Activated T-helper 17 cell treated with anti-CD3 and anti-CD28 coated beads, Interleukin-2, amount 50 U/mL, for 72 hours (primary cell): ENCODE results near the gene MMP3. TPM values are rescaled to one million over a fixed set of nuclear protein-coding genes. Genes with fewer than 3 reads are reported as not detected.

ENCODE experiments used
- ATAC-seq: fragments of 150-1000 bp; cut with Tn5 transposase; replicated peaks from 2 replicates; pipeline ENCODE4 v1.10.0; 2021; ENCODE audit warnings: mild to moderate bottlenecking, moderate library complexity
- H3K27ac Mint-ChIP-seq: one replicate; pipeline ENCODE4 v1.8.0; 2022; ENCODE audit warnings: mixed read lengths
- H3K27me3 Mint-ChIP-seq: one replicate; pipeline ENCODE4 v1.8.0; 2022; ENCODE audit warnings: mixed read lengths
- H3K36me3 Mint-ChIP-seq: one replicate; pipeline ENCODE4 v1.8.0; 2022; ENCODE audit warnings: low read depth, mild to moderate bottlenecking, mixed read lengths
- H3K4me1 Mint-ChIP-seq: one replicate; pipeline ENCODE4 v1.8.0; 2022; ENCODE audit warnings: mixed read lengths
- H3K4me3 Mint-ChIP-seq: one replicate; pipeline ENCODE4 v1.8.0; 2022; ENCODE audit warnings: mild to moderate bottlenecking, mixed read lengths
- H3K9me3 Mint-ChIP-seq: one replicate; pipeline ENCODE4 v1.8.0; 2022; ENCODE audit warnings: mixed read lengths
- total RNA-seq, 2 donors: library from RNA; stranded (reverse); gene quantifications; one replicate each; pipeline ENCODE4 v1.2.3, GENCODE V29; 2022

MMP3 gene
- total RNA-seq, 2 donors from 2014 or later = not detected

DNA sequence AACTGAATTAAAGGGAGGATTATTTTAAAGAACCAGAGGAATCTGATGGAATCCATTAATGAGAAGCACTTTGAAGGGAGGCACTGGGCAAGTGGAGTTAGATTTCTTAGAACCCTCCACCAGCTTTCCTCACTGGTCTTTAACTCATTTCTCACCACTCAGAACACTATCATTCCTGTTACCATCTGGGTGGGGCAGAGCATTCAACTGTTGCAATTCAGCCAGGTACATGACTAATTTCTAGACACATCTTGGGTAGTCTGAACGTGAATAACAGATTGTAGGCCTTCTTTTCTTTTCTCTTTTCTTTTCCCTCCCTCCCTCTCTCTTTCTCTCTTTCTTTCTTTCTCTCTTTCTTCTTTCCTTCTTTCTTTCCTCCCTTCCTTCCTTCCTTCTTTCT lies 29.9 kb downstream of the MMP3 start:
- H3K27me3 Mint-ChIP-seq = peaks cover 3% of the 10 kb centered on the region

DNA sequence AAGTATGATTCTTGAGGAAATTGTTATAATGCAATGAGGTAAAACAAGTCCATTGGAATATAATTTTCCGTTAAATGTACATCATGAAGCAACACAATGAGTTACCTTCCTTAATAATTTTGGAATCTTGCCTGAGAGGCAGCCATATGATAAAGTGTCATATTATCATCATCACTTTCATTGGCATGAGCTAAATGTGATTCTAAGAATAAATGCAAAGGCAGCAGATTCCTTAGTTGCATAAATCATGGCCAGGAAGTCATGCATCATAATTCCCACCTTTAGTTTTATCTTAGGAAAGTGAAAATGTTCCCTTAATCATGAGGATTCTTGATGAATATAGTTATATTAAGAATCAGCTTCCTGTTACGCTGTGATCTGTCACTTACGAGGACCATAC lies 31.2 kb downstream of the MMP3 start:
- no peak overlapping the region for H3K27ac Mint-ChIP-seq
- no peaks in the 10 kb centered on the region for H3K36me3 Mint-ChIP-seq
- peaks cover 5% of the 10 kb centered on the region for H3K9me3 Mint-ChIP-seq
- no peak overlapping the region for H3K4me3 Mint-ChIP-seq
- ATAC-seq = no peak
- H3K27me3 Mint-ChIP-seq = peaks cover 6% of the 10 kb centered on the region
- H3K4me1 Mint-ChIP-seq = no peaks in the 10 kb centered on the region

More for the DNA sequence above, 29.9 kb downstream of the MMP3 start:
- no peak for ATAC-seq
- peaks cover 5% of the 10 kb centered on the region for H3K9me3 Mint-ChIP-seq
- H3K4me1 Mint-ChIP-seq = no peaks in the 10 kb centered on the region
- H3K36me3 Mint-ChIP-seq = no peaks in the 10 kb centered on the region
- no peak overlapping the region for H3K27ac Mint-ChIP-seq
- no peak overlapping the region for H3K4me3 Mint-ChIP-seq

- Mint-ChIP-seq H3K27me3 (peaks cover 6% of the 10 kb centered on the region), H3K36me3 (no peaks in the 10 kb centered on the region), H3K9me3 (no peaks in the 10 kb centered on the region), H3K4me1 (no peaks in the 10 kb centered on the region), H3K4me3 (no peak overlapping the region), H3K27ac (no peak overlapping the region)
- no peak for ATAC-seq
These were observed 32.3 kb downstream of the MMP3 start for GRCh38 chr11:102810950-102811660.

DNA sequence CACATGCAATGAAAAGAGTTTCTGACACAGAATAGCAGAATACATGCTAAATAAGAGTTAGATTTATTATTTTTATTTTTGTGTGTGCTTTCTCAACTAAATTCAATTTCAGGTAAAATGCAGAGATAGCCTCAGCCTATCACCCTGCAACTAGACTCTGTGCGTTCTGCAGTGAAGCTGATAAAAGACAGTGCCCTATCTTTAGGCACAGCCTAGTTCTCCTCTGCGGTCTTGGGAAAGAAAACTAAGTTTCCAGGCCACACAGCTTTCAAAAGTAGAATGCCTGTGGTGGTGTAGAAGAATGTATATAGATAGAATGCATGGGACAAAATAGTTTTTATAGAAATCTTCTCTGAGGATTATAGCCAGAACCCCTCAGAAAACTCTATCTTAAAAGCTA lies 33.4 kb downstream of the MMP3 start:
- H3K27me3 Mint-ChIP-seq = peaks cover 6% of the 10 kb centered on the region

DNA sequence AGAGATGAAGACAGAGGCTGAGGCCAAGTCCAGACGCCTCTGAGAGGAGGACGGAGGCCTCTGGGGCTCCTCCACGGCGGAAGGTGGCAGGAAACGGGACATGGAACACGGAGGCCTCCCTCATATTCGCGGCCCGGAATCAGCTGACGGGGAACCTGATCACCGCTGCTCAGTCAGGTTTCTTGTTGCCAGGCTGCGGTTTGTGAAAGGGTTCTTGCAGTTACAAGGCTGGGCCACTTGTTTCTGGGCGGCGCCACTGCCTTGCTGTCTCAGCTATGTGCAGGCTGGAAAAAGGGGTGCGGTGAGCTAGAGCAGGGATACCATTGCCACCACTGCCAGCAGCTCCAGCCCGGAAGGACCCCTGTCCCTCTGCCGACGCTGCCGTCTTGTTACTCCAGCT lies 35.5 kb downstream of the MMP3 start:
- H3K27me3 Mint-ChIP-seq = peaks cover 17% of the 10 kb centered on the region
- no peak overlapping the region for H3K27ac Mint-ChIP-seq
- H3K4me1 Mint-ChIP-seq = no peaks in the 10 kb centered on the region
- no peak for ATAC-seq
- H3K36me3 Mint-ChIP-seq = no peaks in the 10 kb centered on the region
- no peak overlapping the region for H3K4me3 Mint-ChIP-seq
- H3K9me3 Mint-ChIP-seq = no peaks in the 10 kb centered on the region

More for the DNA sequence above, 33.4 kb downstream of the MMP3 start:
- Mint-ChIP-seq H3K9me3 (no peaks in the 10 kb centered on the region), H3K4me1 (no peaks in the 10 kb centered on the region), H3K27ac (no peak overlapping the region), H3K36me3 (no peaks in the 10 kb centered on the region), H3K4me3 (no peak overlapping the region)
- no peak for ATAC-seq

DNA sequence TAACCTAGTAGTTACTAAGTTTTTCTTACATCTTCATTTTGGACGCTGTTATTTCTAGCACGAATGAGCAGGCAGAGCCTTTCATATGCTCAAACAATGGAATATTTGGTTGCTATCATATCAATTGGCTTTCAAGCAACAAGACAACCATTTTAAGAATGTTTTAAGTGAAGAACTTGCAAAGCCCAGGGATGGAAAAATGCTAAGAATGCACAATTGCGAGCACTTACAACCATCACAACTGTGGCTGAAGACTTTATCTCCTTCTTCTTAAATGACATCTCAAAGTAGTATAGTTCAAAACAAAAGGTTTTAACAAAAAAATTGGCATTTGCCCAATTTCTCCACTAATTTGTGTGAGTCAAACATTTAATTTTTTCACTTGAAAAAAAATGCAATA lies 37.1 kb downstream of the MMP3 start:
- peaks cover 20% of the 10 kb centered on the region for H3K27me3 Mint-ChIP-seq
- H3K4me3 Mint-ChIP-seq = no peak overlapping the region
- no peak overlapping the region for H3K27ac Mint-ChIP-seq
- H3K36me3 Mint-ChIP-seq = no peaks in the 10 kb centered on the region
- no peaks in the 10 kb centered on the region for H3K9me3 Mint-ChIP-seq
- no peaks in the 10 kb centered on the region for H3K4me1 Mint-ChIP-seq
- ATAC-seq = no peak

DNA sequence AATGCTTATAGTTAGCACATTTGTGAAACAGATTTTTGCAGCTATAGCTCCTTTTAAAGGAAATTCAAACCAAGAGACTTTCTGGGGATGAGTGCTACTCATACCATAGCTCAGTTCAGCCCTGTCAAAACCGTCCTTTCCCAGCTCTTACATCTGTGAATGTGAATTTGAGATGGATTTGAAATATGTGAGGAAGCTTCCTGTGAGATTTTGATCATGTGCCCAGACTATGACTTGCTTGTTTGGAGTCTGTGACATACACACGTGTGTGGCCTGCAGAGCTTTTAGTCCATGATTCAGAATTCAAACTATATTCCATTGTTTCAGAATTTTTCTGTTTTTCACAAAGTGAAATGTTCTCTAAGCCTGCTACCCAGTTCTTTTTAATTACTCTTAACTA lies 41.1 kb downstream of the MMP3 start:
- peaks cover 14% of the 10 kb centered on the region for H3K27me3 Mint-ChIP-seq
- H3K9me3 Mint-ChIP-seq = no peaks in the 10 kb centered on the region
- H3K4me1 Mint-ChIP-seq = no peaks in the 10 kb centered on the region
- no peak for ATAC-seq
- no peaks in the 10 kb centered on the region for H3K36me3 Mint-ChIP-seq
- H3K4me3 Mint-ChIP-seq = no peak overlapping the region
- no peak overlapping the region for H3K27ac Mint-ChIP-seq

GRCh38 chr11:102800767-102801166 lies 42.6 kb downstream of the MMP3 start:
- Mint-ChIP-seq H3K4me3 (no peak overlapping the region), H3K9me3 (no peaks in the 10 kb centered on the region), H3K36me3 (no peaks in the 10 kb centered on the region), H3K4me1 (no peaks in the 10 kb centered on the region), H3K27ac (no peak overlapping the region), H3K27me3 (peaks cover 14% of the 10 kb centered on the region)
- ATAC-seq = no peak

- Mint-ChIP-seq H3K36me3 (no peaks in the 10 kb centered on the region), H3K9me3 (no peaks in the 10 kb centered on the region), H3K27me3 (peaks cover 12% of the 10 kb centered on the region), H3K4me3 (no peak overlapping the region), H3K27ac (no peak overlapping the region), H3K4me1 (no peaks in the 10 kb centered on the region)
- no peak for ATAC-seq
These were observed 43.6 kb downstream of the MMP3 start for GRCh38 chr11:102799681-102800340.

- peaks cover 4% of the 10 kb centered on the region for H3K27me3 Mint-ChIP-seq
- no peaks in the 10 kb centered on the region for H3K4me1 Mint-ChIP-seq
- H3K4me3 Mint-ChIP-seq = no peak within 1 kb of the TSS
- H3K36me3 Mint-ChIP-seq = no peaks in the 10 kb centered on the region
- no peak within 1 kb of the TSS for H3K27ac Mint-ChIP-seq
- H3K9me3 Mint-ChIP-seq = no peaks in the 10 kb centered on the region
- no peak for ATAC-seq
These were observed 45.2 kb downstream of the MMP3 start, which contains the start of gene MMP1 for GRCh38 chr11:102798012-102798746. TSS of gene MMP1 (minus strand) at chr11:102798160. CDS start at chr11:102798092, 68 bp downstream.

- no peak overlapping the region for H3K27ac Mint-ChIP-seq
- no peaks in the 10 kb centered on the region for H3K9me3 Mint-ChIP-seq
- H3K4me3 Mint-ChIP-seq = no peak overlapping the region
- no peaks in the 10 kb centered on the region for H3K36me3 Mint-ChIP-seq
- no peaks in the 10 kb centered on the region for H3K27me3 Mint-ChIP-seq
- no peaks in the 10 kb centered on the region for H3K4me1 Mint-ChIP-seq
- ATAC-seq = no peak
These were observed 49.0 kb downstream of the MMP3 start for GRCh38 chr11:102794382-102794781.

- Mint-ChIP-seq H3K9me3 (no peaks in the 10 kb centered on the region), H3K27me3 (no peaks in the 10 kb centered on the region), H3K4me1 (no peaks in the 10 kb centered on the region), H3K4me3 (no peak overlapping the region), H3K27ac (no peak overlapping the region), H3K36me3 (no peaks in the 10 kb centered on the region)
- ATAC-seq = no peak
These were observed 49.6 kb downstream of the MMP3 start for GRCh38 chr11:102793677-102794290.

GRCh38 chr11:102792604-102793003 lies 50.8 kb downstream of the MMP3 start:
- Mint-ChIP-seq H3K36me3 (no peaks in the 10 kb centered on the region), H3K4me3 (no peak overlapping the region), H3K27me3 (no peaks in the 10 kb centered on the region), H3K4me1 (no peaks in the 10 kb centered on the region), H3K27ac (no peak overlapping the region), H3K9me3 (no peaks in the 10 kb centered on the region)
- ATAC-seq = no peak

GRCh38 chr11:102791271-102792036 lies 52.0 kb downstream of the MMP3 start:
- no peaks in the 10 kb centered on the region for H3K36me3 Mint-ChIP-seq
- no peak overlapping the region for H3K4me3 Mint-ChIP-seq
- no peak overlapping the region for H3K27ac Mint-ChIP-seq
- no peaks in the 10 kb centered on the region for H3K9me3 Mint-ChIP-seq
- no peak for ATAC-seq
- H3K27me3 Mint-ChIP-seq = no peaks in the 10 kb centered on the region
- H3K4me1 Mint-ChIP-seq = no peaks in the 10 kb centered on the region
